Lung (tissue), 12 donors: ENCODE data around the gene JPT2. TPM values are rescaled to one million over a fixed set of nuclear protein-coding genes. Genes with fewer than 3 reads are reported as not detected.

Experiments
- ATAC-seq: fragments of 200-7000 bp; cut with Tn5 transposase; one replicate; pipeline ENCODE4 v1.9.1; 2020; ENCODE audit warnings: moderate number of reproducible peaks; ENCODE audit not compliant: insufficient read depth, low FRiP score
- DNase-seq, 3 donors: peaks; one replicate each; pipeline ENCODE4 v3.0.0-alpha.2; 2013 to 2017
- H3K27ac ChIP-seq, 2 donors: one replicate each; pipeline ENCODE4 v1.5.1; 2013; ENCODE audit warnings: mild to moderate bottlenecking in 2 of 2, moderate library complexity in 2 of 2, control low read depth in 1 of 2, inconsistent platforms in 1 of 2, low read depth in 1 of 2, low read length in 1 of 2
- H3K27me3 ChIP-seq, 3 donors: one replicate each; pipeline ENCODE4 v1.5.1; 2013; ENCODE audit warnings: low read length in 2 of 3; ENCODE audit not compliant: control insufficient read depth in 3 of 3, insufficient read depth in 3 of 3
- H3K36me3 ChIP-seq, 4 donors: one replicate each; pipeline ENCODE4 v1.5.1; 2013; ENCODE audit warnings: low read length in 4 of 4, mild to moderate bottlenecking in 1 of 4, moderate library complexity in 1 of 4; ENCODE audit not compliant: control insufficient read depth in 4 of 4, insufficient read depth in 4 of 4
- H3K4me1 ChIP-seq, 5 donors: one replicate each; pipeline ENCODE4 v1.5.1; 2013; ENCODE audit warnings: low read length in 5 of 5, mild to moderate bottlenecking in 2 of 5, moderate library complexity in 1 of 5; ENCODE audit not compliant: control insufficient read depth in 5 of 5, insufficient read depth in 5 of 5
- H3K4me3 ChIP-seq: one replicate; pipeline ENCODE4 v1.5.1; 2013; ENCODE audit warnings: mild to moderate bottlenecking, control low read depth, moderate library complexity
- H3K9ac ChIP-seq, 2 donors: one replicate each; pipeline ENCODE4 v1.5.1; 2013; ENCODE audit warnings: low read length in 2 of 2, control low read depth in 1 of 2; ENCODE audit not compliant: insufficient read depth in 1 of 2
- H3K9me3 ChIP-seq, 4 donors: one replicate each; pipeline ENCODE4 v1.5.1; 2013; ENCODE audit warnings: low read length in 3 of 4, mild to moderate bottlenecking in 1 of 4, moderate library complexity in 1 of 4; ENCODE audit not compliant: control insufficient read depth in 4 of 4, insufficient read depth in 3 of 4
- CTCF ChIP-seq: IDR thresholded peaks from 2 replicates; pipeline ENCODE4 v1.5.1; 2012; ENCODE audit warnings: mild to moderate bottlenecking; ENCODE audit errors: control extremely low read depth, extremely low read depth
- WGBS, 2 donors: extraction: QIAGEN DNeasy Blood & Tissue Kit; methylation state at CpG; one replicate each; pipeline ENCODE4 v1.1.7; 2013; 5-methylcytosine and 5-hydroxymethylcytosine counted together
- polyA plus RNA-seq, 2 donors: library from polyadenylated mRNA; stranded (reverse); fragments of 200-250 nt; gene quantifications; one replicate each; pipeline ENCODE4 v1.2.1, GENCODE V29; 2013
- total RNA-seq, 2 donors: library from RNA; depleted of rRNA in 1 of 2; stranded (reverse); fragments of >200 nt in 1 of 2; gene quantifications; one replicate each; pipeline ENCODE4 v1.2.1, GENCODE V29; 2014 to 2021
- donor health status: control.
- donor health status: control.
- donor health status: Bipolar disorder and iron deficiency.
- donor health status: healthy.
- donor health status: DM: yes; HTN: yes; CAD: no.

Gene JPT2
- total and polyA plus RNA-seq, 4 donors = 28.7 to 71.9 (median 51.6) TPM

DNA sequence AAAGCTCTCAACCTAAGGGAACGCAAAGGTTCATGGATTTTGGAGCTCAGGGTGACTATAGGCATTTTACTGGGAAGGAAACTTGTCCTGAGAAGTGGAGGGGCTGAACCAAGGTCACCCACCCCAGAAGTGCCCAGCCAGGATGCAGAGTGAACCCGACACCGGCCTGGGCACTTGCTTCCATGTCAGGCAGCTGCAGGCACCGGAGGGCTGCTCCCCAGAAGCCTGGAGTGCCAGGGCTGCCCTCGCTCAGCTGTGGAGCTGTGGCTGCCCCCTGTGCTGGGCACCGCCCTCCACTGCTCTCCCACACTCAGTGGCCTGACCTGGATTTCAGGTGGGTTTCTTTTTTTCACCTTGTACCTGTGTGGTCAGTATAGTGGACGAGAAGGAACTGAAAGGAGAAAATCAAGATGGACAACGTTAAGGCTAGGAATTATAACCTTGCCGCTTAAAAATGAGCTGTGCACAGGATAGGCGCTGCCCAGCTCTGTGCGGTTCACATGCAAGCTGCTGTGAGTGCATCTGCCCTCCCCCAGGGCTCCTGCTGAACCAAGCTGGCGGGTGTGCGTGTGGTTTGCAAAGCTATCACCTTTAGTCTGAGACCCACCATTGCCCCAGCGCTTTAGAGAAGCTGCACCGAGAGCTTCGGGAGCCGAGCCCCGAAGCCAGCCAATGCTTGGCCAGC, 30.1 kb downstream of the JPT2 start:
- ATAC-seq (no peak), DNase-seq (no peak)
- Histone ChIP-seq H3K36me3 (peaks cover 0 to 5% (median 3%) of the 10 kb centered on the region in 4 donors), H3K9me3 (no peaks in the 10 kb centered on the region), H3K4me3 (no peak overlapping the region), H3K27ac (peak overlapping the region in 1 of 2 donors; percentile 72), H3K9ac (no peak overlapping the region), H3K27me3 (no peaks in the 10 kb centered on the region), H3K4me1 (peaks cover 3 to 16% (median 5%) of the 10 kb centered on the region in 5 donors)
- 89 to 91% methylated on average over 17 to 18 of the region's 18 CpGs for WGBS, 2 donors
- no peak for TF ChIP-seq CTCF

- Histone ChIP-seq H3K4me3 (no peak overlapping the region), H3K9me3 (no peaks in the 10 kb centered on the region), H3K9ac (peak overlapping the region in 1 of 2 donors; percentile 25), H3K36me3 (peaks cover 0 to 5% (median 4%) of the 10 kb centered on the region in 4 donors), H3K27ac (peak overlapping the region in 1 of 2 donors; percentile 72), H3K4me1 (peaks cover 3 to 16% (median 5%) of the 10 kb centered on the region in 5 donors), H3K27me3 (no peaks in the 10 kb centered on the region)
- 88 to 91% methylated on average over 13 of the region's 13 CpGs for WGBS, 2 donors
- no peak for TF ChIP-seq CTCF
- ATAC-seq (no peak), DNase-seq (no peak)
Measured at GRCh38 chr16:1708768-1709180, 30.7 kb downstream of the JPT2 start.

GRCh38 chr16:1709356-1709755, 31.3 kb downstream of the JPT2 start:
- TF ChIP-seq CTCF = no peak
- no peak for ATAC-seq
- Histone ChIP-seq H3K9ac (no peak overlapping the region), H3K4me3 (no peak overlapping the region), H3K4me1 (peaks cover 3 to 16% (median 5%) of the 10 kb centered on the region in 5 donors), H3K9me3 (no peaks in the 10 kb centered on the region), H3K36me3 (peaks cover 0 to 5% (median 4%) of the 10 kb centered on the region in 4 donors), H3K27ac (no peak overlapping the region), H3K27me3 (no peaks in the 10 kb centered on the region)
- DNase-seq = no peak
- 91 to 92% methylated on average over 15 of the region's 15 CpGs for WGBS, 2 donors
